GM18498 (cell line): ENCODE measurements around the gene NACC2.

ENCODE experiments used
- ATAC-seq: cut with Tn5 transposase; IDR thresholded peaks from one replicate; pipeline ENCODE4 v1.9.1; 2021; ENCODE audit warnings: mild to moderate bottlenecking, moderate library complexity; ENCODE audit not compliant: unreplicated experiment

NACC2 gene

GRCh38 chr9:136093346-136093986 is 1.6 kb downstream of the NACC2 start:
- ATAC-seq: no peak

DNA sequence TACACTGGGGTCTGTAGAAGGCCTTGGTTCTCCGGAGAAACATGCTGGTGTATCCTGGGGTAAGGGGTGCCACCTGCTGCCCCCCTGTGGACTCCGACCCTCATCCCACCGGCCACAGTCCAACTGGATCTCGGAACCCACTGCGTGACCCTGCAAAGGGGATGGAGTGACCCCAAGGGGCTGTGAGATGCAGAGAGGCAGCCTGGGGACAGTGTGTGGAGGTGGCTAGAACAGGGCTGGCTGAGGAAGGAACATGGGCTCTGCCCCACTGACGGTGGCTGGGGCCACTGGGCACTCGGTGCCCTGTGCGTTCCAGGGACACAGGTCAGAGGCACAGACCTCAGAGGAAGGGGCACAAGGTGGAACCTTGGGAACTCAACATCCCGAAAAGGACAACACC is 2.3 kb downstream of the NACC2 start:
- ATAC-seq: no peak

GRCh38 chr9:136092353-136092650 is 2.8 kb downstream of the NACC2 start:
- ATAC-seq: no peak

- ATAC-seq: no peak
Observed at GRCh38 chr9:136091582-136092352, 3.3 kb downstream of the NACC2 start.

DNA sequence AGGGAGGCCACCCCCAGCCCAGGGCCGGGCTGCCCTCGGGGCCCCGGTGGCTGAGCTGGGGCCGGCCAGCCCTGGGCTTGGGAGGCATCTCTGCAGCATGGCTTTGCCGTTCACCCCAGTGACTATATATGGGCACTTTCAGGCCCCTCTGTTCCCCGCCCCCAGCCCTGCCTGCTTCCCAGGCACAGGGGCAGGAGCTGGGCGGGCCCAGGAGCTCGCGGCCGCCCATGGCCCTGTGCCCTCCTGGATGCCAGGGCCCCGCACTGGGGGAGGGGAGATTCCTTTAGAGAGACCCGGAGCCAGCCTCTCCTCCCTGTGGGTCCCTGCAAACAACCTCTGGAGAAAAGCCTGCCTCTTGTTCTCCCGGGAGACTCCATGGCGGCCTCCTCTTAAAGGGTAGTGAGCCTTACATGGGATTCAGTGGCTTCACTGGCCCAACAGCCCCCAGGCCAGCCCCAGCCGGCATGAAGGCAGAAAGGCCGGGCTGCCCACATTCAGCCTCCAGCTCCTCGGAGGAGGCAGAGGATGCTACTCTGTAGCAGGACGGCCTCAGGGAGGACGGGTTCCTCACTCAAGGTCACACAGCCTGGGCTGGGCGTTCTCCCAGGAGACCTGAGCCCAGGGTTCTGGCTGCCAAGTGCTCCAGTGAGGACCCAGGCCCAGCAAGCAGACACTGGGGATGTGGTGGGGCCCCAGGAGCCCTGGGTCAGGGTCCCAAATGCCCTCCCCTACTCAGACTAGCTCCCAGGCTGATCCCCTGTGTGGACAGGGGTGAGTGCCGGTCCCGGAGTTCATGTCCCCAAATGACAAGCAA is 4.1 kb downstream of the NACC2 start:
- ATAC-seq: no peak

DNA sequence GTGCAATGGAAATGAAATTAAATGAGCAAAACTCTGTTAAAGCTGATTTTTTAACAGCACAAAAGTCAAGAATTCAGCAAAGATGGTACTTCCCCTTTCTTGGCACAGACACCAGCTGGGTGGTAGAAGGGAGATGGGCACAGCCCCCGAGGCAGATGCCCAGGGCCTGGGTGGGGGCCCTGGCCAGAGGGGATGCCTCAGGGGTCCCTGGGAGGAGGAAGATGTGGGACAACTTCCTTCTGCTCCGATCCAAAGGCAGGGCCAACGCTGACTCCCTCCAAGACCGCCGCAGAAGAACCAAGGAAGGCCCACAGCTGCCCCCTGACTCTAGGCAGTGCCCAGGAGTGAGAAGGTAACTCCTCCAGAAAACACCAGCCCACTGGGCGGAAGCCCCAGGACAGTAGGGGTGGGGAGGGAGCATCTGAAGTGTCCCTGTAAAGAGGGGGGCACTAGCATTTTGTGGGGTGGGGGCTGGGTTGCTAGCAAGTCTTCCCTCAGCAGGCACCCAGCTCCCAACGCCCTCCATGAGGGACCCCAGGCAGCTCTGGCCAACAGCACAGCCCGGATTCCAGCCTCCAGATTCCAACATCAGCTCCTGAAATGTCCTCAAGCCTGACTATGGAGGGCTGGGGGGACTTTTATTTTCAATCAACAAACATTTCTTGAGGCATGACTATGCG is 4.9 kb downstream of the NACC2 start:
- ATAC-seq: no peak

GRCh38 chr9:136089697-136090045 is 5.4 kb downstream of the NACC2 start:
- ATAC-seq: no peak

GRCh38 chr9:136088939-136089696 is 6.0 kb downstream of the NACC2 start:
- ATAC-seq: no peak

DNA sequence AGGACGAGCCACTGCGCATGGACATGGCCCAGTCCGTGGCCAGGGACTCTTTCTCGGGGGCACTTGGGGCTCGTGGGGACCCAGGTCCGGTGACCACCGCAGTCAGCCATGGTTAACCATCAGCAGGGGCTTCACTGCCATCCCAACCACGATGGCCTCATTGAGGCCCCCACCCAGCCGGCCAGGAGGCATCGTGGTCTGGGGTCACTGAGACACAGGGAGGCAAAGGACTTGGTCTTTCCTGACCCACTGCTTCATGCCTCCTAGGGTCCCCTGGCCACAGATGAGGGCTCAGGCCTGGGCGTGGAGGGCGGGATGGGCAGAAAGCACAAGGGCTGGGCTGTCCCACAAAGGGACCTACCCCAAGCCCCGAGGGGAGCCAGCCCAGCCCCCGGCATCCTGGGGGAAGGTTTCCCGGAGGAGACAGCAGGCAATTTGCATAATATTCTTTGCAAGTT is 6.6 kb downstream of the NACC2 start:
- no peak for ATAC-seq

- no peak for ATAC-seq
Observed at GRCh38 chr9:136087741-136088480, 7.2 kb downstream of the NACC2 start.

- no peak for ATAC-seq
Observed at GRCh38 chr9:136086951-136087740, 7.9 kb downstream of the NACC2 start.

DNA sequence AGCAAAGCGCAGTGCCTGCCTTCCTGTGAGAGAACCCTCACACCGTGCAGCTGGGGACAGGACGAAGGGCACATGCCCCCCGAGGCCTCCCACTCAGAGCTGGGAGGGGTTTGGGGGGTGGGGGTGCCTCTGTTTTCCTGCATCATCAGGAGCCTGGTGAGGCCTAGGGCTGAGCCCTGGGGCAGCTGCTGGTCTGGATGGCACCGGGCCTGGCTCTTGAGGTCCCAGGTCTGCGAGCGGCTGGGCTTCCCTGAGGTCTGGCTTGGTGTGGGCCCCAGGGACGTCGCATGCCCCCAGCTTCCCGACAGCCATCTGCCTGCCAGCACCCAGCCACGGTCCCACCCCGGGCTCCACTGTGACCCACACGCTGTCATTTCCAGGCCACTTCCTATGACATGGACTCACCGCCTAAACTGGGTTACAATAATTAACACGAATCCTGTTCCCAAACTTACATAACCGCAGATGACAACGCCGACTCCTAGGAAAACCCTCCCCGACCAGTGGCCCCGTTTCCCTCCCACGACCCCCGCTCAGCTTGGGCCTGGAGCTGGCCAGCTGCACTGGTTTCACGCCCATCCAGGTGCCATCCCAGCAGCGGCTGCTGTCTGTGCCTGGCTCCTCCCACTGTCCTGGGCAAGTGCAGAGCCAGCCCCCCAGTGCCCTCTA is 8.7 kb downstream of the NACC2 start:
- no peak for ATAC-seq

- no peak for ATAC-seq
Observed at GRCh38 chr9:136085815-136086212, 9.3 kb downstream of the NACC2 start.

DNA sequence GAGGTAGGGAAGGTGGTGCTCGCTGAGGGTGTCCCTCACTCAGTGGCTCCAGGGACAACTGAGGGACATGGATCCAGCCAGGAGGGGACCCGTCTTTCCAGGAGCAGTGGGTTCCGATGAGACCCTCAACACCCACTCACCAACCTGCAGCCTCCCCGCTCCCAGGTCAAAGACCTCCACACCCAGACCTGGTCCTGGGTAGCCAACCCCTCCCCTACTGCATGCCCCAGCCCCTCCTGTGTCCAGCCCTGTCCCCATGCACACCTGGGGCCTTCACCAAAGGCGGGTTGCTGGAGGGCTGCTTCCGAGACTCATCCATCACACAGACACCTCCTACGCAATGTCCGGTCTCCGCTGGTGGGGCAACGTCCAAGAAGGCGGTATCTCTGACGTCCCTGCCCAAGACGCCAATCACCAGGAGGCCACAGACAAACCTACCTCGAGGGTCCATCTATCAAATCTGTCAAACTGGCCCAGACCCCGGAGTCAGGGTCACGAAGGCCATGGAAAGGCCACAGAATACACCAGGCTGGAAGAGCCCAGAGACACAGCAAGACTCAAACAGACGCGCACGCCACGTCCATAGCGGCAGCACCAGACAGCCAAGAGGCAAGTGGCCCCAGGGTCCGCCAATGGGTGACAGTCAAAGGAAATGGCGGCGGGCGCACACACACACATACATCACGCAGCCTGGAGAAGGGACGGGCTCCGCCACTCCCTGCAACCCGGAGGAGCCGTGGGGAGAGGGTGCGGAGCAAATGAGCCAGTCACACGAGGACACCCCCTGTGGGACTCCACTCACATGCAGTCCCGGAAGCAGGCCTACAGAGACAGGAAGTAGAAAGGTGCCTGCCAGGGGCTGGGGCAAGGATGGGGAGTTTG is 10.8 kb downstream of the NACC2 start:
- no peak for ATAC-seq

- ATAC-seq: no peak
Observed at GRCh38 chr9:136083558-136084062, 11.5 kb downstream of the NACC2 start.

- no peak for ATAC-seq
Observed at GRCh38 chr9:136082496-136083361, 12.4 kb downstream of the NACC2 start.
